OCI-M2 (cell line): ENCODE data around the gene ANKRD44.

ENCODE experiments used
- DNase-seq: peaks from one replicate; lab custom pipeline; 2025; ENCODE audit not compliant: unreplicated experiment; lab: John Stamatoyannopoulos, UW

The ANKRD44 gene

DNA sequence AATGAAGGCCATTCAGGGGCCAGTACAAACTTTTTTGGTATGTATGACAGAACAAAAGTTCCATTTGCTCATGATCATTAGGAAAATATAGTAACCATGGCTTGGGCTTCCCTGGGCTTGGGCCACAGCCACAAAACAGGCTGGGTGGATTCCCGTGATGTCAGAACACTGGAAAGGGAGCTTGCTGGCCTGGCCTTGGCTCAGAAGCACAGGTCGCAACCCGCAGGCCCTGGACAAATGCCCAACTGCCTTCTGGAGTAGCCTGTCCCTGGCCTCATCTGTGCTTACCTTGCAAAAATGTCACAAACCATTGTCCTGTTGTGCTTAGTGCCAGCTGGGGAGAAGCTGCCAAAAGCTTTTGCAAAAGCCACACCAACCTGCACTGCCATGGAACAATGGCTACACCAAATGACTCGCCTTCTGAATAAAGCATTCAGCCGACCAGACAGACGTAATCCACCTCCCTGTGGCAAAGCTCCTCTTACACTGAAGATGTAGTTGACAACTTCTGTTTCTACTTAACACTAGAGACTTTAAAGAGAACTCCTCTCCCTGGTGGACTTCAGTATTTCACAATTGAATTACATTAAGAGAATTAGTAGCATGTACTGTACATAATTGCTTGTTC is 125.5 kb downstream of the ANKRD44 start:
- no peak for DNase-seq

DNA sequence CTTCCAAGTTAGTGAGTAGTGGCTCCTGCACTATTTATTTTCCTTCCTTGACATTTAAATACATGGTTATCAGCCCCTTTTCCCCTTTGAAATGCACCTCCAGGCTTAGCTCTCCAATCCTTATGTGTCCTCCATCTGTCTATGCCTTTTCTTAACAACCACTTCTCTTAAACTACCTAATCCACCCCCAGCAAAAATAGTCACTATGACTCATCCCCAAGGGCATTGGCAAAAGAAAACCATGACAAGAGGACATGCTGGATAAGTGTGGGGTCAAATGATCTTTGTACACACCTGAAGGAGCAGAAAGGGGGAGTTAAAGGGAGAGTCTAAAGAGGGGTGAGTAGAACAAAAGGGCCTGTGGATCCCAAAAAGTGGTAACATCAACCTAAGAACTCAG is 127.2 kb downstream of the ANKRD44 start:
- no peak for DNase-seq

DNA sequence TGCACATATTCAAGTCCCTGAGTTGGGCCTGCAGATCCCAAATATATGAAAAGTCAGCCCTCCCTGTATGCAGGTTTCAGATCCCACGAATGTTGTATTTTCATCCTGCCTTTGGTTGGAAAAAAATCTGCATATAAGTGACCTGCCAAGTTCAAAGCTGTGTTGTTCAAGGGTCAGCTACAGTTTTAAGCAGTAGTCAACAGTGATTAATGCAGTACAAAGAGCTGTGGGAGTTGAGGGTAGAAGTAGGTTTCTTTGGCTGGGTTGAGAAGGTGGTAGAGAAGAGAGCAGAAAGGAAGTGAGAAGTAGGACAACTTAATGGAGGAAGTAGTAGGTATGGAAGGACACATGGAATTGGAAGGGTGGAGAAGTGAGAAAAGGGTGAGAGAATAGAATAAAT is 127.9 kb downstream of the ANKRD44 start:
- no peak for DNase-seq

DNA sequence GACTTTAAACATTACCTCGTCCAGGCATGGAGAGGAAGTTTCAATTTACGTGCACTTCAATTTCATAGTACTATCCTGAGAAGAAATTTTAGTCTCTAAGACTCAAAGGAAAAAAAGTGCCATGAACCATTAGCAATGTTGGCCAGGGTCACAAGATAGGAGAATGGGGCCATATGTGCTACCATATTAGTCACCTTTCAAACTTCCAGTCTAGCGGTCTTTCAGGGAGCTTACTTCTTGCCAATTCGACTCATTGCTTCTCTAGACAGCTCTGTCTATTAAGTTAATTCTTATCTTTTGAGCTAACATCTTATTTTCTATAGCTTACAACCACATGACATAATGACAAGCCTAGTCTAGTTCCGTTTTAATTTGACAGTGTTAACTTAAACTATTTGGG is 129.1 kb downstream of the ANKRD44 start:
- no peak for DNase-seq

DNA sequence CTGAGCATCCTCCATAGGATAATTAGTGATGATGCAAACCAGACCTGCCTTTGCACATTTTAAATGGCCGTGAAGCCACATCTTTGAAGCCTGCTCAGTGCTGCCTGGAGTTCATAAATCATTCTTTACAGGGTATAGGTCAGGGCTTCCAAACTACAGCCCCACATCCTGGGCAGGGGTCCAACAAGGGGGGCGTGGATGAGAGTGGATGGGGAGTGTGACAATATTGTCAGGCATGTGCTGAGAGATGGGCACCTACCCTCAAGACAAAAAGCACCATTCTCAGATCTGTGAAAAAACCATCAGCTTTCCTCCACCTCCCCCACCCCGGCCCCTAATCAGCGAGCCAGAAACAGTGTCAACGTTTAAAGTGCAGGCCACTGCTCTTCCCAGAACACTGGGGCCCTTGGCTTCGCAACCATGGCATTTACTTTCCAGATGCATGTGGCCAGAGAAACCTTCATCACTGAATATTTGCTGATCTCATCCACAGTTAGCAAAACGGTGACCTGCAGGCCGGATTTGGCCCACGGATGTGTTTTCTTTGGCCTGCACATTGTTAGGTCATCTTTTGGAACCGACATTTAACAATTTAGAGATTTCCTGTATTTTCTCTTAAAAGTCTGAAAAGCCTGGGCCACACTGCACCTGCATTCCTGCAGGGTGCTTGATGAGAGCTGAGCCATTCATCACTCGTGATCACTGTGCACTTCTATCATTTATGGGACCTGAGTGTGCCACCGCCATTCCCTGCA is 130.7 kb downstream of the ANKRD44 start:
- no peak for DNase-seq

DNA sequence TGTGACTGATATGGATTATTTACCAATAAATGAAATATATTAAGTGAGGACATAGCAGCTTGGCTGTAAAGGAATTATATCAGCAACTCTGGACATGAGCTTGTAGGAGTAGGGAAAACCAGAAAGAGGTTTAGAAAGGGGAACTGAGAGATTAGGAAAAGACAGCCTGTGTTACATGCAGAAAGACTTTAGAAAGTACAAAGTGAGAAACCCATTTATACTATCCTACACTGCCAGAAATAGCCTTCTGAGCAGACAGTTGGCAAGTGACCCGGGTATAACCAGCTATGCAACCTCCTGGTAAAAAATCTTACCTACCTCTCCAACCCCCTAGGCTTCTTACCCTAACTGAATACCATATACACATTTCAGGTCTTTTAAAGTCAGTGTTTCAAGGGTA is 134.1 kb downstream of the ANKRD44 start:
- no peak for DNase-seq

DNA sequence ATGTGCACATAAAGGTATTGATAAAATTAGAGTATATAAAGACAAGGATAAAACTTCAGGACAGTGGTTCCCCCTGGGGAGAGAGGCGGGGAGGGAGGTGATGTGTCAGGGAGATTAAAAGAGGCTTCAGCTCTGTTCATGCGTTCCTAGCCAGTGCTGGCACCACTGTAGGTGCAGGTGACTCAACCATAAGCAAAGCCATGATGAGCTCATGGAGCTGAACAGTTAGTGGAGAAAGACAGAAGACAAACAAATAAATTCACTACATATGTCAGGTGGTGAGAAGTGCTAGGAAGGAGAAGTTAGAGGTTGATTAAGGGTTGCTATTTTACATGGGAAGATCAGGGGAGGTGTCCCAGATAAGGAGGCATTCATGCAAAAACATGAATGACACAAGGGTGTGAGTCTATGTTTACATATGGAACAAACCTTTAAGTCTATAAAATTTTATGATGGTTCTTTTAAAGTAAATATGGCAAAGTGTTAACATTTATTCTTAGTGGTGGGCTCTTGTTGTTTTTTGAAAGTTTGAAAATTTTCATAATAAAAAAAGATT is 136.0 kb downstream of the ANKRD44 start:
- no peak for DNase-seq

DNA sequence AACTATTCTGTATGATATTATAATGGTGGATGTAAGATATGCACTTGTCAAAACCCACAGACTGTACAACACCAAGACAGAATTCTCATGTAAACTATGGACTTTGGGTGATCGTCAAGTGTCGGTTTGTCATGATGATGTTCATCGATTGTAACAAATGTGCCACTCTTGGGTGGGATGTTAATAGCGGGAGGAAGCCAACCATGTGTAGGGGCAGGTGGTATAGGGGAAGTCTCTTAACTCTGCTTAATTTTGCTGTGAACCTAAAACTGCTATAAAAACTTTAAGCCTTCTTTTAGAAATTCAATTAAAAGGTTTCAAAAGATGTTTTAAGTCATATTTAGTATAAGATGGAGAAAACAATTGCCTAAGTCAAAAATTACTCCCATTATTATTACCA is 139.0 kb downstream of the ANKRD44 start:
- DNase-seq, result no peak

DNA sequence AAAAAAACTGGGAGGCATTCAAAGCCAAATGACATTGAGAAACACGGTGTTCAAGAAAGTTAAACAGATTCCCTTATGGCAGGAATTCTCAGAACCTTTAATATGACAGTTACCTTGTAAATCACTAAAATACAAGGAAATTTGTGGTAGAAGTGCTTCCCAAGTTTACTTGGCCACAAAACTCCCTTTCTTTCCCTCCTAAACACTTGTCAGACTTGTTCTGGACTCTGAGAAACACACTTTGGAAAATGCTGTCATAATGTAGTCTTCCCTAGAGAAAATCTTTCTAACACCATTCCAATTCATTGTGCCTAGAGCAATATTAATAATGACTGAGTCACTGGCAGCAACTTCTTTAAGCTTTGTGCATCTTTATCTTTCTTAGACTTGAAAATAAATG is 140.4 kb downstream of the ANKRD44 start:
- no peak for DNase-seq

DNA sequence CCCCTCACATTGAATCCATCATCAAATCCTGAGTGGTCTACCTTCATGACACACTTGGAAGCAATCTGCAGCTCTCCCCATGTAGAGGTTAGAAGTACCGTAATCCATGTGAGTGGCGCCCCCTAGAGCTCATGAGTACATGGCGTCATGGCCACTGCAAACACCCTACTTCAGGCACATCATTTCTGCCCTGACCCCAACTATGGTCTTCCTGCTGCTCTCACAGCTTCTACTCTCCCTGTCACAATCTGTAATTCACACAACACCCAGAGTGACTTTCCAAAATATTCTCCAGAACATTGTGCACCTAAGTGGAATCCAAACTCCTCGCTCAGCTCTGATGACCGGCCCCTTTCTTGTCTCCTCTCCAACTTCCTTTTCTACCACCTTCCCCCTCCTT is 141.9 kb downstream of the ANKRD44 start:
- no peak for DNase-seq

DNA sequence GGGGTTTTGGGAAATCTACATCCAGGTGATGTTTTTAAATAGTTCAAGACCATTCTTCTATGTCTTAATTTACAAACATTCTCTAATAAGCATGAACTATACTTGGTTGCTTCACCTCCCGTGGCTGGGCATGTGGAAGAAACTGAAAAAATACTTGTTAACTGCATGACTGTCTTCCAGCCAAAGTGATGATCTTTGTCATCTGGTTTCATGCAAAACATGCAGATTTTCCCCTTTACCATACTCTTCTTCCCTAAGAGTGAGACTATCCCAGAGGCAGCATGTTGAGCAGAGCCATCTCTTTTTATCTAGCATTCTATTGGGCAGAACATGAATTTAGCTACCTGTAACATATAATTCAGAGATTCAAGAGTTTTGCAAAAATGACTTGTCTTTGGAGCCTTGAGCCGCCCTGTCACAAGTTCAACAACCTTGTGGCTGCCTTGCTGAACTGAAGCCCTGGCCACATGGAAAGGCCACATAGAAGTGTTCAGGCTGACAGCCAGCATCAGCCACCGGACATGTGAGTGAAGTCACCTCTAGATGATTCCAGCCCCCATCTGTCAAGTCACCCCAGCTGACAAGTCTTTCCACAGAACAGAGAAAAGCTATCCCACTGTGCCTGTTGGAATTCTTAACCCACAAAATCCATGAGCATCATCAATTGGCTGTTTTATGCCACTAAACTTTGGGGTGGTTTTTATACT is 142.8 kb downstream of the ANKRD44 start:
- DNase-seq, result no peak

DNA sequence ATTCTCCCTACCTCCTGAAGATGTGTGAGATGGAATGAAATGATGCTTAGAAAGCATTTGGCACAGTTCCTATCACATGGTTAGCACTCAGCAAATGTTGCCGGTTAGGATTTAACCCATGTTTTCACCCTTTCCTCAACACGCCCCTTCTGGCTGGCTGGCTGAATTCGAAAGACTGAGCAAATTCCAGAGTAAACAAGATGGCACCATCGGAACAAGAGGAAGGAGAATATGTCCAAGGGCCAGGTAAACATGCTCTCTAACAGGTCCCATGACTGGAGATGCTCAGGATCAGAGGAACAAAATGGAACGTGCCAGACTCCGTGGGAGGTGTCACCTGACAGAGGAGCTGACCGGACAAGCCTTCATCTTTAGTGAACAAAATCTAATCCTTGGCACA is 145.6 kb downstream of the ANKRD44 start:
- DNase-seq, result no peak

DNA sequence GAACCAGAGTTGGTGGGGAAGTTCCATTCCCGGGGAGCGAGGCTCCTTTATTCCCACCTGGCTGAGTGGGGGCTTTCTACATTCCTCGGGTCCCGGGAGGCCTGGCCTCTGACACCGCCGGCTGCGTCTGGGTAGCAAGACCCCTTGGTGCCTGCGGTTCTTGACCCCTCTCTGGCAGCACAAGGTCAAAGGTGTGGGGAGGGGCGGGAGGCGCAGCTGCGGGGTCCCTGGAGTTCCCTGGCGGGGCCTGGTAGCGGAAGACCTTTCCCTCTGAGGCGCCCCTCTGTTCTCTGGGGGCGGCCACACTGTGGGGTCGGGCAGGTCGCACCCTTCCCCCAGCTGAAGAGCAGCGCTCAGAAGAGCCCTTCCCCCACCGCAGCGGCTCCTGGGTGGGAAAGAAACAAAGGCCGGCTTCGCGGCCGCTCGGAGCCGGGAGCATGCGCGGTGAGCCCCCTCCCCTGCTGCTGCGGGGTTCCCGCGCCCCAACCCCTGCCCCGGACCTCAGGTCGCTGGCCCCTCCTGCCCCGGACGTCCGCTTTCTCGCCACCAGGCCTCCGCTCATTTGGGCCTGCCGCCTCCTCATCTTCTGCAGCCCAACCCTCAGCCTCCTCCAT is 146.3 kb downstream of the ANKRD44 start:
- DNase-seq, result no peak

DNA sequence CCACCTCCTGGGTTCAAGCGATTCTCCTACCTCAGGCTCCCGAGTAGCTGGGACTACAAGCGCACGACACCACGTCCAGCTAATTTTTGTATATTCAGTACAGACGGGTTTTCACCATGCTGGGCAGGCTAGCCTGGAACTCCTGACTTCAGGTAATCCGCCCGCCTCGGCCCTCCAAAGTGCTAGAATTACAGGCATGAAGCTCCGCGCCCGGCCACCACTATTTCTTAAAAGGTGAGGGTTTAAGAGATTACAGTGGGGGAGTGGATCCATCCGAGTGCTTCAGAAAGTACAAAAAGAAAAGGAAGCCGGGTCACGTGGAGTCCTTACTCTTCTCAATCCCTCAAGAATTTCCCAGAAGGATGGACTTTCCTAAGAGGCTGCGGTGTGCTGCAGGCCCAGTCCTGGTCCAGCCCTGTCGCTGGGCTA is 146.9 kb downstream of the ANKRD44 start:
- no peak for DNase-seq

DNA sequence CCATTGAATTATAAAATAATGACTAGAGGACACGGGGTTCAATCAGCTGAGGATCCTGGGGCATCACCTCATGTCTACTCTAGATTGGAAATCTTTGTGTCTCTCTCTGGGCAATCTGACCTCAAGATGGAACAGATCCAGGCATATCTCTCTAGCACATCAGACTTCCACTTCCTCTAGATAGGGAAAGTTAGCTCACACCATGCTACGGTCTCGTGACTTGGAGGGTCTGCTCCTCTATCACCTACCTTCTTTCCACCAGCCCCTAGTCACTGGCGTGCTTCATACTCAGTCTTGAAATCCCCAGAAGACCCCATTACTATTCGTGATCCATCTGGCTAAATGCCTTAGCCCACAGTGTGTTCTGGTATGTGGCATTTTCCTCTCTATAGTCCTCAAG is 148.8 kb downstream of the ANKRD44 start:
- DNase-seq, result no peak

DNA sequence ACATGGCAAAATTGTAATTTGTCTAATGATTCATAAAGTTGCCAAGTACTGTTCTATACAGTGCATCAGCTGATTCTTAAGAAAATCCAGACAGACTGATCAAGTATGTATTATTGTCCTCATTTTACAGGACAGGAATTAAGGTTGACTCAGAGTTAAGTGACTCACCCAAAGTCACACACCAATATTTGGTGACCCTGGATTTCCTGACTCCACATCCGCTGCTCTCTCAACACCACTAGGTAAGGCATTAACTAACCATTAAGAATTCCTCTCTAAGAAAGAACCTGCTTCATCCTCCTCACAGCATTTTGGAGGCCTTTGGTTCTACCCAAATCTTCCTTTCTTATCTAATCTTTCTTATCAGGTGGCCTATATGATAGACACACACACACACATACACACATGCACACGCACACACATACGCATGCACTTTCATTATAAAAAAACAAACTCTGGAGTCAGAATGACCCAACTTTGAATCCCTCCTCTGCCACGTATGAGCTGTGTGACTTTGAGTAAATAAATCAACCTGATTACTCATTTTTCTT is 150.8 kb downstream of the ANKRD44 start:
- no peak for DNase-seq

DNA sequence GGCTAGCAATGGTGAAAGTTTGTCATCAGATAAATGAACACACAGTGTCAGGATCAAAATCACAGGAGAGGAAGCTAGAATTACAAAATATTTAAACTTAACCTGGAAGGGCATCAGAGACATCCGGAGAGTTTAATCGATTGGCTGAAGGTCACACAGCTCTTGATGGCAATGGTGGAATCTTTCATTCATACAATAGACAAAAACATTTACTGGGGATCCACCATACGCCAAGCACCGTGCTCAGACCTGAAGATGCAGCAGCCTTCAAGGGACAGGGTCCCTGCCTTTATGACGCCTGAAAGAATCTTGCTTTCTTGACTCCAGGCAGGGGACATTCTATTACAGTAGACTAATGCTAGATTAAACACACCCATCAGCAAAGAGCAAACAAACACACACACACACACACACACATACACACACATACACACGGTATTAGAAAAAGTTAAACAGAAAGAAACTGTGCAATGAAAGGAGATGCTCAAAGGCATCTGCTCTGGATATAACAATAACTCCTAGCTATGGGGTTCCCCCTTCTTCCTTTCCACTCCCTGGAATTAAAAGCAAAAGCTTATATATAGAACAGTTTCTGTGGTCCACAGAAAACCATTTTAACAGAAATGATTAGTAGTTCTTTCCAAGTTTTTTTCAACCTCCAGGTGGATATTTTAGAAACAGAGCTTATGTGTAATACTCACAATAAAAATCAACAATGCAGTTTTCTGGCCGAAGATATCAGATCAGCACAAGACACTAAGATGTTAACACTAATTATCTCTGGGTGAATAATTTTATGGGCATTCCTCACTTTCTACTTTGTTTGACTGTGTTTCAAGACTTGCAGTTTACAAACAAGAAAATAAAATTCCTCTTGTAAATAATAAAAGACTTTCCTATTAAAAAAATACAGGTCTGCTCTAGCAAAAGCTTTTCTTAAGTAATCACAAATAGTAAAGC is 151.7 kb downstream of the ANKRD44 start:
- no peak for DNase-seq

DNA sequence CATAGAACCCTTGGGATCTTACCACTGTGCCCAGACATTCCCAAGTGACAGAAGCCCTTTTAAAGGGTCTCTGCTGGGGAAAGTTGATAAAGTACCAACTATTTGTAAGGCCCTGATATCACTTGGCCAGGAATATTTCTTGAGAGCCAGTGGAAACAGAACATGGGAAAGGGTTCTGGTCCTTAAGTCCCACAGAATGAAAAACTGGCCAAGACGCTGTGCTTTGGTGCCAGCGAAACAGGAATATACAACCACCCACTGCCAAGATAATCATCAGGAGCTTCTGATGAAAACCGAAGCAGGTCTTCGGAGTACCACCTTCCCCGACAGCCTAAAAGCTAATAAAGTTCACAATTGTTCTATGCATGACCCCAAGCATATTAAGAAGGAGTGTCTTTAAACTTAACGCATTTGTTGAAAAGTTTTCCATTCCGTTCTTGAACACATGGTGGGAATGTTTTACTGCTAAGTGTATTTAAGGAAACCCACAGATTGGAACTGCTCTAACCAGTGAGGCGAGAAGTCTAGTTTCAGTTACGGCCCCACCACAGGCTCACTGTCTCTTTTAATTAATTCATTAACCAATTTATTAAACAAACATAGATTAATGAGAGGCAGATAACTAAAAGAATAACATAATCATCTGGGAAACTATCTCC is 152.6 kb downstream of the ANKRD44 start:
- DNase-seq, result no peak

DNA sequence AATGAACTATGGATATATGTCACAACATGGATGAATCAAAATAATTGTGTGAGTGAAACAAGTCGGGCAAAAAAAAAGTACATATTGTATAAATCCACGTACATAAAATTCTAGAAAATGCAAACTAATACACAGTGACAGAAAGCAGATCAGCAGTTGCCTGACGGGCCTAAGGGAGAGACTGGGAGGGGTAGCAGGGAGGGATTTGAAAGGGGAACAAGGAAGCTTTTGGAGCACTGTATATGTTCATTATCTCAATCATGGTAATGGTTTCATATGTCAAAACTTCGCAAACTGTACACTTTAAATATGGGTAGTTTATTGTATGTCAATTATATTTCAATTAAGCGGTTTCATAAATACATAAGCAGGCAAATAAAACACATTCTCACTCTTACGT is 153.8 kb downstream of the ANKRD44 start:
- DNase-seq, result no peak
